Right cardiac atrium (tissue), 5 donors: ENCODE results near the gene TRPV6. TPM values are rescaled to one million over a fixed set of nuclear protein-coding genes. Genes with fewer than 3 reads are reported as not detected.

Source experiments
- ATAC-seq, 2 donors: fragments of 200-7000 bp; cut with Tn5 transposase; one replicate each; pipeline versions ENCODE4 v1.8.0 to v1.9.1; 2020; ENCODE audit warnings: moderate library complexity in 2 of 2, mild to moderate bottlenecking in 1 of 2
- DNase-seq, 3 donors: peaks; one replicate each; pipeline ENCODE4 v3.0.0-alpha.2; 2020
- H3K27ac ChIP-seq: one replicate; pipeline ENCODE4 v1.5.1; 2013; ENCODE audit warnings: mild to moderate bottlenecking, low read length, control low read depth, moderate library complexity
- H3K27me3 ChIP-seq: one replicate; pipeline ENCODE4 v1.6.1; 2013; ENCODE audit not compliant: control insufficient read depth, insufficient read depth
- H3K4me1 ChIP-seq: one replicate; pipeline ENCODE4 v1.6.1; 2013; ENCODE audit warnings: low read length; ENCODE audit not compliant: control insufficient read depth, insufficient read depth
- H3K4me3 ChIP-seq: one replicate; pipeline ENCODE4 v1.5.1; 2013; ENCODE audit warnings: low read length, control low read depth
- H3K9me3 ChIP-seq: one replicate; pipeline ENCODE4 v1.6.1; 2013; ENCODE audit warnings: low read length; ENCODE audit not compliant: control insufficient read depth
- WGBS: extraction: QIAGEN DNeasy Blood & Tissue Kit; methylation state at CpG from one replicate; pipeline ENCODE4 v1.1.7; 2013; 5-methylcytosine and 5-hydroxymethylcytosine counted together
- intact Hi-C, 4 donors: fragments of 100-400 bp; cut with DNase I; formaldehyde crosslinking; loops; one replicate each; pipeline versions ENCODE4 v1.11.0 to v1.14.0; 2022 to 2023
- polyA plus RNA-seq: library from polyadenylated mRNA; stranded (reverse); fragments of 200-250 nt; gene quantifications from one replicate; pipeline ENCODE4 v1.2.3, GENCODE V29; 2013
- total RNA-seq, 4 donors: library from RNA; stranded (reverse); fragmentation: NEBNext Ultra II Directional; extraction: Animal tissue kit (Norgen Biotek cat#: 25700); gene quantifications; one replicate each; pipeline ENCODE4 v1.2.1, GENCODE V29; 2021
- donor health status: healthy with polysubstance abuse.
- donor health status: DM: no; HTN: yes; CAD: no.
- donor health status: DM: no; HTN: no; CAD: no.
- donor health status: DM: no; HTN: yes; CAD: no; lungs with severe emphysema.
- donor health status: DM: yes; HTN: yes; CAD: no.

TRPV6 gene
- total and polyA plus RNA-seq, 5 donors, result not detected

DNA sequence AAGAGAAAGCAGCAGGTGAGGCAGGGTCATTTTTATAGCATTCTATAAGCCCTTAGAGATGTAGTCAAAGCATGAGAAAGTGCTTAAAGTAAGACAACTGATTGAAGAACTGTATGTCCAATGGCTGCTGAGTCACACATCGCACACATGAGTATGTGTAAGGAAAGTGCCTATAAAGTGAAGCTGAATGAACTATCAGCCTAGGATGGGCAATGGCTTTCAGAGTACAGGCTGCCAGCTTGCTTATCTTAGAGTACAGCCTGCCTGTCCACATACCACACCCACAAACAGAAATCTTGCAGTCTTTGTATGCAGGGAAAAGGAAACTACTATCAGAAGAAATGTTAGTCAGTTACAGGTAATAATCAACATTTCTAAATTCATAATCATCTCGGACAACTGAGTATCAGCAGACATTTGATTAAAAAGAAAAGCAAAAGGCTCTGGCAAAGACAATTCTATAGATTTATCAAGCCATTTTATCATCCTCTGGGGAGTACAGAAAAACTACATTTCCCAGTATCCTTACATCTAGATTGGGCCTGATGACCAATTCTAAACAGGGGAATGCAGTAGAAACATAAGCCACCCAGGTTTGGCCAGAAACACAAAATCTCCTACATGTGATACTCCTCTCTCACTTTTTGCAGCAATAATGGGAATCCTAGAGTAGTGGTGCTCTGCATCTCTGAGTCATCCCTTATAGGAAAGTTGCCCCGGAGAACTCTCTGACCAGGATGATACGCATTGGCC is 46.9 kb downstream of the TRPV6 start:
- Histone ChIP-seq H3K27ac (no peak overlapping the region), H3K27me3 (no peaks in the 10 kb centered on the region), H3K9me3 (no peaks in the 10 kb centered on the region), H3K4me3 (no peak overlapping the region), H3K4me1 (no peaks in the 10 kb centered on the region)
- ATAC-seq (no peak), DNase-seq (no peak)
- 66% methylated on average over 4 of the region's 4 CpGs for WGBS
- intact Hi-C loops, result no loop called here

DNA sequence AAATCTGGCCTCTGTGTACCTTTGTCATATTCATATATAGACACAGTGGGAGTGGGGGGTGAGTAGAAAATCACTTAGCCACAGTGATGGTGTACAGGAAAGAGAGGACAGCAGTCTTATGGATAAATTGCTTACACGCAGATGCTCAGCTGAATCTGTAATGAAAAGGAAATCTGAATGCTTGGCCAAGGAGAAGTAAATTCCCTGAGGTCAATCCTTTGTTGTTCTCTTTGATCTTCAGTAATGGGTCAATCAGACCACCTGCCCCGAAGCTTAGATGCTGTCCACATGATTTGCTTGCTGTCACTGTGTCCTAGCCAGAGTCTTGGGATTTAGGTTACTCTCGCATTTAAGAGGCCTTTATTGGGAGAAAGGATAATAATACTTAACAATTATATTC is 49.1 kb downstream of the TRPV6 start:
- 85% methylated on average over 3 of the region's 3 CpGs for WGBS
- intact Hi-C loops, result no loop called here
- ATAC-seq, result no peak
- no peak for DNase-seq
- no peaks in the 10 kb centered on the region for H3K4me1 ChIP-seq
- H3K9me3 ChIP-seq, result no peaks in the 10 kb centered on the region
- H3K4me3 ChIP-seq, result no peak overlapping the region
- no peaks in the 10 kb centered on the region for H3K27me3 ChIP-seq
- H3K27ac ChIP-seq, result no peak overlapping the region

DNA sequence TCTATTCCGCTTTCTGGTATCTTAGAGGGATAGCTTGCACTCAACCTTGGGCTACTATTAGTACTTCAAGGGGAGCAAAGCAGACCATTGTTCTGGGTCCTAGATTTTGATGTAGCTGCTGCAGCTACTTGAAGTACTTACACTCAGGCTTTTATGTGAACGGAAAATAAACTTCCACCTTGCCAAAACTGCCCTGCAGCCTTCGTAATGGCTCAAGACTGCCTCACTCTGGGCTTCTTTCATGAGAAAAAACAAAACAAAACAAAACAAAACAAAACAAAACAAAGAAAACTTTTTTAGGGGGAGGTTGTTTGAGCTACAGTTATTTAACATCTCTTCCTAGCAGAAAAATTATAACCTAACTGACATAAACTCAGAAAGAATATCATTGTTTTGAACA is 50.1 kb downstream of the TRPV6 start:
- Histone ChIP-seq H3K27ac (no peak overlapping the region), H3K4me3 (no peak overlapping the region), H3K9me3 (no peaks in the 10 kb centered on the region), H3K27me3 (no peaks in the 10 kb centered on the region), H3K4me1 (no peaks in the 10 kb centered on the region)
- no peak for ATAC-seq
- DNase-seq, result no peak
- 21% methylated on average over 3 of the region's 3 CpGs for WGBS
- intact Hi-C loops, result no loop called here

DNA sequence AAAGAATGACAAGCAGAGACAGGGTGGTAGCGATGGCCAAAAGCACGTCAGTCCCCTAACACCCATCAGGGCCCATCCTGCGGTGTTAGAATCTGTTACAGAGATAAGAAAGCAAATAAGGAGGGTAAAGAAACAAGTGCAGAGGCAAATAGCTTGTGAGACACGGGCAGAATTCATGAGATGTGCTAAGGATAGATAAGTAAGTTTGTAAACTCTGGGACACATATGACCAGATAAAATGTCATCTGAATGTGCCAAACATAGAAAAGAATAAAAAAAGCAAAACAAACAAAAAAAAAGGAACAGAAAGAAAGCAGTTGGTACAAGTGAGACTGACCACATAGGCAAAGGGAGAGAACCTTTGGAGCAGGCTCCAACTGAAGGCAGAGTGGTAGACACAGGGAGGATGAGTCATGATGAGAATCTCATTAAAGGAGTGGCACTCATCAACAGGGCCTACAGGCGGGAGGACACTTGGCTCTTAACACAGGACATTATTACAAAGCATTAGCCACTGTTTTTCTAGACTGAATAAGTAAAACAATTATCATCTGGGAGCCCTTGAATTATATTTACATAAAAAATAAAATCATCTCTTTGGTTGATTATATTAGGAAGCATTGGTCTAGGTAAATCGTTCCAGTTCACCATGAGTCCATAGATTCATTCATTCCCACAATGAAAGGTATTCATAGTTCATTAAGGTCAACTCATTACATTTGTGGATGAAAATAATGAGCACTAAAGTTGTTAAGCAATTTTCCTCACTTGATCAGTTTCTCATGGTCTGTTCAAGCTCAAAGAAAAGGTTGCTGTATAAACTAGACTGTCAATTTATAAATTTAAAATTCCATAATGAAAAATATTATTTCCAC is 52.1 kb downstream of the TRPV6 start:
- Histone ChIP-seq H3K9me3 (no peaks in the 10 kb centered on the region), H3K4me1 (no peaks in the 10 kb centered on the region), H3K4me3 (no peak overlapping the region), H3K27me3 (no peaks in the 10 kb centered on the region), H3K27ac (no peak overlapping the region)
- 46% methylated on average over 6 of the region's 6 CpGs for WGBS
- intact Hi-C loops, result no loop called here
- ATAC-seq (no peak), DNase-seq (no peak)

DNA sequence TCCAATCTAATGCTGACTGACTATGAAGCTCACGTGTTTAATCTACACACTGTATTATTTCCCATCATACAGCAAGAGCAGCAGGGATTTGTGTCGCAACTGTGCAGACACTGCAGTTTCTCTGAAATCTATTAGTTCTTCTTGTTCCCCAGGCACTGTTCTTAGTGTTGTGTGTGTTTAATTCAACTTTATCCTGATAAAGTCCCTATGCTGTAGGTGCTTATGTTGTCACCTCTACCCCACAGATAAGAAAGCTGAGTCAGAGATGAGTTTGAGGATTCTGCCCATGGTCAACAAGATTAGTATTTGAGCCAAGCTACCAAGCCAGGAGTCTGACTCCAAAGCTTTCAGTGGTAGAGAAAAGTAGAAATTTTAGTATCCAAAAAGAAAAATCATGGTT is 53.1 kb downstream of the TRPV6 start:
- intact Hi-C loops, result no loop called here
- Histone ChIP-seq H3K4me1 (no peaks in the 10 kb centered on the region), H3K27ac (no peak overlapping the region), H3K27me3 (peaks cover 2% of the 10 kb centered on the region), H3K4me3 (no peak overlapping the region), H3K9me3 (no peaks in the 10 kb centered on the region)
- DNase-seq (no peak), ATAC-seq (no peak)
- 66% methylated on average over 2 of the region's 2 CpGs for WGBS

DNA sequence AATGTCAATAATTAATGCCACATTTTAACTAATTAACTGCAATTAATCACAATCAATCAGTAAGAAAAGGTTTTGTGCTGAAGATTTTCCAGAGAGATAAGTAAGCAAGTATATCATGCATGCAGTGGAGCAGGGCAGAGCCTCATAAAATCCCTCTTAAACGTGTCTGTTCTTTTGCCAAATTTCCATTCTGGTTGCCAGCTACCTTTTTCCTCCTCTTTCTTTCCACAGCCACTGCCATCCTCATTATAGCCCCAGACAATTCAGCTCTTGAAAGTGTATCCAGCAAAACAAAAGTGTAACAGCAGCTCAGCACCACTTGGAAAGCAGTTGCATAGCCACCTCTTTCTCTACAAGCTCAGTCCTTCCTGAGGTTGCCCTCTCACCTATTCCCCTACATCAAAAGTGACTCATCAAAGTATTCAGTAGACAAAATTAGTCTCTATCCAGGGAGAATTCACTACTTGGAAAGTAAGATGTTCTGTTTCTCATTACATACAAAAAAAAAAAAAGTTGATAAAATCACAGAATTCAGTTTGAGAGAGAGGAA is 57.5 kb downstream of the TRPV6 start:
- no peaks in the 10 kb centered on the region for H3K9me3 ChIP-seq
- H3K27ac ChIP-seq, result no peak overlapping the region
- intact Hi-C loops, result no loop called here
- DNase-seq, result no peak
- H3K4me3 ChIP-seq, result no peak overlapping the region
- ATAC-seq, result no peak
- 56% methylated on average over 1 of the region's 1 CpG for WGBS
- no peaks in the 10 kb centered on the region for H3K4me1 ChIP-seq
- H3K27me3 ChIP-seq, result peaks cover 2% of the 10 kb centered on the region

DNA sequence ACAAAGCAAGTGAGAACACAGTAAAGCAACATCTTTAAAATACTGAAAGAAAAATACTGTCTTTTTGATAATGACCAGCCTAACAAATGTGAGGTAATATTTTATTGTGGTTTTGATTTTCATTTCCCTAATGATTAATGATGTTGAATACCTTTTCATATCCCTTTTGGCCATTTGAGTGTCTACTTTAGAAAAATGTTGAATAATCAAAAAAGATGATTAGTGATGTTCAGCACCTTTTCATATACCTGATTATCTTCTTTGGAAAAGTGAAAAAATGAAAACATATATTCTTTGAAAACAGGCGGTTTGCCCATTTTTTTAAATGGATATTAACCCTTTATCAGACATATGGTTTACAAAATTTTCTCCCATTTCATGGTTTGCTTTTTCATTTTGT is 62.8 kb downstream of the TRPV6 start:
- H3K4me3 ChIP-seq, result no peak overlapping the region
- ATAC-seq (no peak), DNase-seq (no peak)
- H3K27me3 ChIP-seq, result no peaks in the 10 kb centered on the region
- 3% methylated on average over 1 of the region's 1 CpG for WGBS
- intact Hi-C loops, result no loop called here
- H3K9me3 ChIP-seq, result no peaks in the 10 kb centered on the region
- no peak overlapping the region for H3K27ac ChIP-seq
- no peaks in the 10 kb centered on the region for H3K4me1 ChIP-seq

Other genes starting within 250 kb of the TRPV6 start
- gene PRSS1, start 136.3 kb downstream of the TRPV6 start, total RNA-seq, result under 1 TPM in 1 of 4 donors, not detected in 3; 0.61 TPM
- 0.27 TPM for gene PRSS1, start 136.3 kb downstream of the TRPV6 start, polyA plus RNA-seq
- gene PRSS2, start 114.8 kb downstream of the TRPV6 start, total RNA-seq, result 1 to 10 TPM in 1 of 4 donors, not detected in 3; 4.0 TPM
- gene PRSS2, start 114.8 kb downstream of the TRPV6 start, polyA plus RNA-seq, result 0.16 TPM
- gene EPHB6, start 30.7 kb downstream of the TRPV6 start, total RNA-seq, result 10 to 100 TPM in 1 of 4 donors, 1 to 10 TPM in 3; 3.8 to 11.3 (median 6.7) TPM
- 6.9 TPM for gene EPHB6, start 30.7 kb downstream of the TRPV6 start, polyA plus RNA-seq
- gene TRPV5, start 48.0 kb upstream of the TRPV6 start, total RNA-seq, result not detected
- gene TRPV5, start 48.0 kb upstream of the TRPV6 start, polyA plus RNA-seq, result not detected
- not detected for gene LLCFC1, start 53.7 kb upstream of the TRPV6 start, total RNA-seq
- gene LLCFC1, start 53.7 kb upstream of the TRPV6 start, polyA plus RNA-seq, result not detected
- gene KEL, start 76.6 kb upstream of the TRPV6 start, total RNA-seq, result 1 to 10 TPM in 1 of 4 donors, under 1 TPM in 2, not detected in 1; 0.25 to 1.6 (median 0.60) TPM
- gene KEL, start 76.6 kb upstream of the TRPV6 start, polyA plus RNA-seq, result 0.29 TPM
- not detected for gene OR9A2, start 141.4 kb upstream of the TRPV6 start, total RNA-seq
- gene OR9A2, start 141.4 kb upstream of the TRPV6 start, polyA plus RNA-seq, result not detected
- gene OR6V1, start 166.6 kb upstream of the TRPV6 start, total RNA-seq, result not detected
- gene OR6V1, start 166.6 kb upstream of the TRPV6 start, polyA plus RNA-seq, result not detected
- not detected for gene PIP, start 246.3 kb upstream of the TRPV6 start, total RNA-seq
- gene PIP, start 246.3 kb upstream of the TRPV6 start, polyA plus RNA-seq, result not detected